HuH-7.5 (cell line): ENCODE measurements around the gene SMARCC2.
"Not testable (repeated sequence)": the region's sequence is repeated elsewhere in the genome, so short reads cannot be mapped to it uniquely, and the experiment has no call there.

Experiments
- DNase-seq: peaks from one replicate; pipeline ENCODE4 v3.0.0; 2011; ENCODE audit warnings: low spot score

SMARCC2 gene

DNA sequence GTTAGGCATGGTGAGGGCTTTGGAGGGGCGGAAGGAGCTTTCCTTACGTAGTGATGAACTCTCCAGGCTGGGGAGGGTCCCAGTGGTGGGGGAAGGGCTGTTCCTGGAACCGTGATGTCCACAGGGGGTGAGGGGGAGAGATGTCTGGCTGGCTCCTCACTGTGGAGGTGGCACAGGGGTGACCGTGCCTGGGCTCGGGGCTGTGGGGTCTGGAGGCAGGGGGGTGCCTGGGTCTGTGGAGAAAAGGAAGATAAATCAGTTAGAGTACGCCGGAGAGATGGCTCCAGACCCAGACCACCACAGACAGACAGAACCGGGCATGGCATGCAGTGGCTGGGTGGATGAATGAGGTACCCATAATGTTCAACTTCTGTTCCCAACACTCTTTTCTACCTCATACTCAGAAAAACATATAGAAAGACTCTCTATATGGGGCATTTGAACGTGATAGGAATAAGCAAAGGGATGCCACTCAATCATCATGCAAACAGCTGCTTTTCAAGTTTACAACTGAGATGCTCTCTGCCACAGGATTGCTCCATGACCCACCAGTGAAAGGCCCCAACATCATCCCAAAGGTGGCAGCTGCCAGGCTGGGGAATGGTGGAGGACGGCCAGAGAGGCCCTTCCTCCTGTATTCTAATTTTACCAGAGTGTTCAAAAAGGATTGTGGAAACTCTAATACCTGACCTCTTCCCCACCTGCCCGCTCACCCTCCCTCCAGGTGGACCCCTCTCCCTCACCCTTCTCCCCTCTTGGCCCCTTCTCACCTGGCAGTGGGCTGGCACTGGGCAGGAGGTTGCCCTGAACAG lies 25.5 kb downstream of the SMARCC2 start:
- no peak for DNase-seq

DNA sequence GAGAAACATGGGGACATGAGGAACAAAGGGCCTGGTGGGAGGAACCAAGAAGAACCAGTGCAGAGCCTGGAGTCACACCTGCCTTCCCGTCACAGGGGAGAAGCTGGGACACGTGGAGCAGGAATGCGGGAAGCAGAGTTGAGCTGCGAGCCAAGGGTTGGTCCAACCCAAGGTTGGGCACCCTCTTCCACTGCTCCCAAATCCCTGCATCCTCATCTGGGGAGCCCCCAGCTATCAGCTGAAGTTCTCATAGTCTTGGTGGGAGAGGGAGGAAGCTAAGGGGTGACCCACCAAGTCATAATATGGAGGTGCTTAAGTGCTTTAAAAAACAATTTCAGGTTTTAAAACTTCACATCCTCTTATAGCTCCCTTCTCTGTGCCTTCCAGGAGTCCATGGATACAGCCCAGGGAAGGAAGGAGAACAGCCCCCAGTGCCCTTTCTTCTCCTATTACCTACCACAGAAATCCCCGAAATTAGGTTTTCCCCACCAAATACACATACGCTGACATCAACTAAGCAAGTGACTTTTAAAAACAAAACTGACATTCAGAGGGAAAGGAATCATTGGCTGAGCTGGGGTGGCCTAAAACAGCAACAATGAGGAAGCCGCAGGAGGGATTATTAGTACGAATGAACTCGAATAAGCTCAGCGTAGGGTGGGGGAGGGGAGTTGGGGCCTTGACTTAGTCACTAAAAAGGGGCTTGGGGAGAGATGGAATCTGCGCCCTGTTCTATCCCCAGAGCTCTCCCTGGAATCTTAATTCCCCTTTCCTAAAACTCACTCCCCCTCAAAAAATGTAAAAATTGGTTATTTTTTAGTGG lies 26.6 kb downstream of the SMARCC2 start:
- no peak for DNase-seq

DNA sequence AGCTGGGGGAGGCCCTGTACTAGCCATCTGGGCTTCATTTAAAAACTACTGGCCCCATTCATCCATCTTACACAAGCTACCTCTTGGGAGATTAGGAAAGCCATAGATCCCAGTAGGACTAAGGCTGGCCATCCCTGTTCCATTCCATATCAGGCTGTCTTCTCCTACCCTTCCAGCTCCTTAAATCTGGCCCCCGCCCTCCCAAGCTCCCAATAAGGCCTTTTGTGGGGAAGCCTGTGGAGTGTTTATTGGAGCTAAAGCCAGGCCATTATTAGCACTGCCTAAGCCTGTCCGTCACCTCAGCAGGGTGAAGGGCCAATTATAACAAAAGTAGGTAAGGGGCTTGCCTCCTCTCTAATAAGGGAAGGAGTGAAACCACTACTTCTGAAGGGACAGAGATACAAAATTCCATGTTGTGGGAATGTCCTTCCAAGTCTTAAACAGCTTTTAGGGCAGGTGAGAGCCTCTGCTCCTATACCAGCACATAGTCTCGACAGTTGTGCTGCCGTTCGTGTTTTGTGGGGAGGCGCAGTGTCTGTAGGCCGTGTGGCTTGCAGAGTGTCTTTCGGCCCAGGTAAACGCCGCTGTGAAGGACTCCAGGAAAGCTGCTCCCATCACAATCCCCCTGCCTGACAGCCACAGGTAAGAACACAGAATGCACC lies 27.5 kb downstream of the SMARCC2 start:
- no peak for DNase-seq

DNA sequence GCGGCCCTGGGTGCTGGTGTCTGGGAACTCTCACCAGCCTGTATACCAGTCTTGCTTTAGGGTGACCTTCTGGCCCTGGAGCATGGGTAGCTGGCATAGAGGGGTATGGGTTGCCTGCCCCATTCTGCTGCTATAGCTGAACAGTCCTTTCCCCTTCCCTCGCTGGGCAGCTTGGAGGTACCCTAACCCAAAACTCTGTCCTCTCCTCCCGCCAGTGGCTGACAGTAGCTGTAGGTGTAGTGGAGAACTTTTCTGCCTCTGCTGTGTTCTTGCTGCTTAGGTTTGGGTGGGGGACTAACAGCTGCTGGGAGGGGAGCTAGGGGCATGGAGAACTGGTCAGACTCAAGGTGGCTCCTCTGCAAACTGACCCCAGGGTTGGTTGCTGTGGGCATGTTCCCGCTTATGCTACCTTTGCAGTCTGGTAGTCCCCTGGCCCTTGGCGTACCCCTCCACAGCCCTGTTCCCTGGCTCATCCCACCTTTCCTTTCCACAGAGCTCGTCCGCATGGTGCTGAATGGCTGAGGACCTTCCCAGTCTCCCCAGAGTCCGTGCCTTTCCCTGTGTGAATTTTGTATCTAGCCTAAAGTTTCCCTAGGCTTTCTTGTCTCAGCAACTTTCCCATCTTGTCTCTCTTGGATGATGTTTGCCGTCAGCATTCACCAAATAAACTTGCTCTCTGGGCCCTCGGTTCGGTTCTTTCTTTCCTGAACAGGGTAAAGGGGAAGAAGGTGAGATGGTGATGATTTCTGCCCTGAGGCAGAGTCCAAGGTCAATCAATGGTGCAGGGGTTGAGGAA lies 28.2 kb downstream of the SMARCC2 start:
- no peak for DNase-seq

DNA sequence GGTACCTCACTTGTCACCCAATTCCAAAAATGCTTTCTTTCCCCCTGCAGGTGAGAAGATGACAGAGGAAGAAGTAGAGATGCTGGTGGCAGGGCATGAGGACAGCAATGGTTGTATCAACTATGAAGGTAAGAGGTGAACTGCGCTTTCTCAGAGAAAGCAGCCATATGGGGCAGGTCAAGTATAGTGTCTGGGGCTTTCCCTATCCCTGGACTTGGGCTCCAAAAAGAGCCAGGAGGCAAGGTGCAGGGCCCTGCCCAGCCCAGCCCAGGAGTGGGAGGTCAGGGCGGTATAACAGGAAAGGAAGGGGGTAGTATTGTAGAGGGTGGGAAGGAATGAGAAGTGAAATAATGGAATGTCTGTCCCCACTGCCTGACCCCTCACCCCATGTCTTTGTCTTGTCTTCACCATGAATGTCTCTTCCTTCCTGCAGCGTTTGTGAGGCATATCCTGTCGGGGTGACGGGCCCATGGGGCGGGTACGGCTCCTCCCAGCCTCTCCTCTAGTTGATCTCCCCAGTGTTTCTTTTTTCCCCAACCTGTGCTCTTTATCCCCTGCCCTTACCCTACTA lies 29.0 kb downstream of the SMARCC2 start:
- DNase-seq: no peak

DNA sequence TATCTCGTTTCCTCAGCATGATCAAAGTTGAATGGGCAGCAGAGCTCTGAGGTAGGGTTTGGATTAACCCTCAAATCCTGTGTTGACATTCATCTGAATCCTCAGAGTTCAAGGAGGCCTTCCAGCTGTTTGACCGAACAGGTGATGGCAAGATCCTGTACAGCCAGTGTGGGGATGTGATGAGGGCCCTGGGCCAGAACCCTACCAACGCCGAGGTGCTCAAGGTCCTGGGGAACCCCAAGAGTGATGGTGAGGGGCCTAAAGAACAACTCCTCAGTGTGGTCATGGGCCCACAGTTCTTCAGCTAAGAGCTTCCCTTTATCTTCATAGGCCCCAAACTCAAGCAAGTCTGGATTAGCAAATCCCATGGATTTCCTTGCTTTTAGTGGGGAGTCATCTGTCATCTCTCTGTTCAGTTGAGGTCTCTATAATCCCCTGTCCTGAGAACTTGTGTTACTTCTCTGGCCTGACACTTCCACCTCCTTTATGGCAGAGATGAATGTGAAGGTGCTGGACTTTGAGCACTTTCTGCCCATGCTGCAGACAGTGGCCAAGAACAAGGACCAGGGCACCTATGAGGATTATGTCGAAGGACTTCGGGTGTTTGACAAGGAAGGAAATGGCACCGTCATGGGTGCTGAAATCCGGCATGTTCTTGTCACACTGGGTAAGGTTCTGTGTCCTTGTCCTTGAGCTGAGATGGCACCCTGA lies 29.6 kb downstream of the SMARCC2 start:
- no peak for DNase-seq

DNA sequence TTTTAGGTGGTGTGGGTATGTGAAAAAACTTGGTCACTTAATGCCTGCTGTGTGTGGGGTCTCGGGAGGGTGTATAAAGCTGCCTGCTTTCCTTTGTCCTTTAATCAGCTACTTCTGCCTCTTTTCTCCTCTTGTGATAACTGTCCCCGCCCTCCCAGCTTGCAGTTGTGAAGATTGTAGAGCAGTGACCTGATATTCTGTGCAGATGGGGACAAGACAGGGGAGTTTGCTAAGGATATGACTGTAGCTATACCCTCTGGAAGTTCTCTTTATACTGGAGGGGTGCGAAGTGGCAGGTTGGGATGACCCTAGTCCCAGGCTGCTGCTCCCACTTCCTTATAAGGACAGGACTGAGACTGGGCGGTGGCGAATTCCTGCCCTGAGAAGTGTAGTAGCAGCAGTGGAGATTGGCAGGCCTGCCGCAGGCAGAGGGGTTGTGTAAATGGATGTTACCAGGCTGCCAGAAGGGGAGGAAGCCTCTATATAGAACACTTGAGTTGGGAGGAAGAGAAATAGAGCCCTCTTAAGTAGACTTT lies 30.3 kb downstream of the SMARCC2 start:
- no peak for DNase-seq

DNA sequence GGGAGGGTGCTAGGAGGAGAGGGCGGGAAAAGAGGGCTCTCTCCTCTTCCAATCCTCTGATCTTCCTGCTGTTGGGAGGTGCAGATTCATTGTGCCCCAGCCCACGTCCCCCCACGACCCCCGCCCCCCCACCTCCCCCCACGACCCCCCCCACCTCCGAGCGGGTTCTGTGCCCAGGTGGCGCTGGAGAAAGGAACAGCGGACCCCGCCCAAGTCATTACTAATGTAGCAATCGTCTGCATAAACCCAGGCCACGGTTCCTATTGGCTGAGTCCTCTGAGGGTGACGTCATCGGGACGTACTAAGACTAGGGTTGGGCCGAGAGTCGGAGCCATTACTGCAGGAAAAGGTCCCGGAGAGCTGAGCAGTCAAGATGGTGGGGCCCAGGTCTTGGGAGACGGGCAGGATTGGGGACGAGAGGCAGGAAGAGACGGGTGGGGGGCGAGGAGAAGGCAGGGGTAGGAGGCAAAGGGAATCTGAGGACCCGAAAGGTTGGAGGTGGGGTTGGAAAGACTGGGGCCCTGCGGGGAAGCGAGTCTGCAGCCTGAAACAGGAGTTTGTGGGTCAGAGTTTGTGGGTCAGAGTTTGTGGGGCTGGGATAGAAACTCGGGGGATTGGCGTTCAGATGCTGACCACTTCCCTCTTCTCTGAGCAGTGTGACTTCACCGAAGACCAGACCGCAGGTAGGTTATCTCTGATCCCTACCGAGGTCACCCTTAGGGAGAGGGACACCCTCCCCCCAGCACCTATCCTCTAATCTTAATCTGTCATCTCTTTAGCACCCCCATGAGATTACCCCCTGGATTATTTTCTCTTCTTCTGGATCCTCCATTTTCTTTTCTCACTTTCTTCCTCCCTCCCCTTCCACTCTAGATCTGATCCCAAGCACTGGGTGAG lies 31.0 kb downstream of the SMARCC2 start, which contains the start of gene MYL6:
MYL6 (plus strand) TSS at position 331 of the 897 bp plus-strand sequence; CDS start at position 374, 43 bp downstream.
- peak; percentile 92 for DNase-seq

DNA sequence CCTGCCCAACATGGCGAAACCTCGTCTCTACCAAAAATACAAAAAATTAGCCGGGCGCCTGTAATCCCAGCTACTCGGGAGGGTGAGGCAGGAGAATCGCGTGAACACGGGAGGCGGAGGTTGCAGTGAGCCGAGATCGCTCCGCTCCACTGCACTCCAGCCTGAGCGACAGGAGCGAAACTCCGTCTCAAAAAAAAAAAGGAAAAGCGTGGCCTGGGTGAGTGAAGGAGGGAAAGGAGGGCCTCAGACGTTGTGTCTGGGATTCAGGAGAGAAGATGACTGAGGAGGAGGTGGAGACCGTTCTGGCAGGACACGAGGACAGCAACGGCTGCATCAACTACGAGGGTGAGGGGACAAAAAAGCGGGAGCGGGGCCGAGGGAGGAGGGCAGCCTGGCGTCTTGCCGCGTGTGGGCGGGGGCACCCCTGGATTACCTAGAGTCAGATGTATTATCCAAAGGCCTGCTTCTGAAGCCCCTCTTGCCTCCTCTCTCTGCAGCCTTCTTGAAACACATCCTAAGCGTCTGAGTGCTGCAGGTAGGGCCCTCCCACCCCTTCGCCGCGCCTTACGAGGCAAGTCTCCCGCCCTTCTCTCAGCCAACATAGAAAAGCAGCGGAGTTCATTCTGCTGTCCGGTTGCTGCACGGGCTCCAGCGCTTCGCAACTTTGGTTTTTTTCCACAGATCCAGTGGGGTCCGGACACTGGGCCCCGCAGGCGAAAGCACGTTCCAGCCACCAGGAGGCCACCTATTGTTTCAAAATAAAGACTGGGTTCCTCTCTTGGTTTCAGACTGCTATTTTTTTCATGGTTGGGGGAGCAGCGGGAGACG lies 31.9 kb downstream of the SMARCC2 start:
- DNase-seq: peak; percentile 78

DNA sequence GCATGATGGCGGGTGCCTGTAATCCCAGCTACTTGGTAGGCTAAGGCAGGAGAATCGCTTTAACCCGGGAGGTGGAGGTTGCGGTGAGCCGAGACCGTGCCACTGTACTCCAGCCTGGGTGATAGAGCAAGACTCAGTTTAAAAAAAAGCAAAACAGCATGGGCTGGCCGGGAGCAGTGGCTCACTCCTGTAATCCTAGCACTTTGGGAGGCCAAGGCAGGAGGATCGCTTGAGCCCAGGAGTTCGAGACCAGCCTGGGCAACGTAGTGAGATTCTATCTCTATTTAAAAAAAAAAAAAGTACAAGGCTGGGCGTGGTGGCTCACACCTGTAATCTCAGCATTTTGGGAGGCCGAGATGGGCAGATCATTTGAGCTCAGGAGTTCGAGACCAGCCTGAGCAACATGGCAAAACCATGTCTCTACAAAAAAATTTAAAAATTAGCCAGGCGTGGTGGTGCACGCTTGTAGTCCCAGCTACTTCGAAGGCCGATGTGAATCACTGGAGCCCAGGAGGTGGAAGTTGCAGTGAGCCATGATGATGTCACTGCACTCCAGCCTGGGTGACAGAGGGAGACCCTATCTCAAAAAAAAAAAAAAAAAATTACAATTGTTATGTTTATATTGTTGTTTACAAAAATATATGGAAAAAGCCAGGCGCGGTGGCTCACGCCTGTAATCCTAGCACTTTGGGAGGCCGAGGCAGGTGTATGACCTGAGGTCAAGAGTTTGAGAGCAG lies 32.7 kb downstream of the SMARCC2 start:
- not testable (repeated sequence) for DNase-seq

DNA sequence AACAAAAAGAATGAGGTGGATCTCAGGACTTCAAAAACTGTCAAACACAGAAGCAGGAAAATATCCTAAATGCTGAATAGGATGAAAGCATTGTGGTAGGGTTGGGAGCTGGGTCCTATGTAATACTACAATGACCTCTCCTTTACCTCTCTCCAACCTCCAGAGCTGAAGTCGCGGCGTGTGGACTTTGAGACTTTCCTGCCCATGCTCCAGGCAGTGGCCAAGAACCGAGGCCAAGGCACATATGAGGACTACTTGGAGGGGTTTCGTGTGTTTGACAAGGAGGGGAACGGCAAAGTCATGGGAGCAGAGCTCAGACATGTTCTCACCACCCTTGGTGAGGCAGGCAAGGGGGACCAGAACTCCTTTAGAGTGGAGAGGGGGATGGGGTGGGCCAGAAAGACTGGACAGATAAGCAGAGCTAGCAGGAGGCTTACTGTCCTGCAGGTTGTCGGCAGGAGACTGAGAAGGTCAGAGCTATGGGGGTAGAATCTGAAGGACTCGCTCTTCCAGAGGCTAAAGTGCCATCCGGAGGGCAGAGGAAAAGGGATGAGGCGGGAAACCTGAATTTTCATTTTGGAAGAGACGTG lies 33.9 kb downstream of the SMARCC2 start:
- DNase-seq: no peak

DNA sequence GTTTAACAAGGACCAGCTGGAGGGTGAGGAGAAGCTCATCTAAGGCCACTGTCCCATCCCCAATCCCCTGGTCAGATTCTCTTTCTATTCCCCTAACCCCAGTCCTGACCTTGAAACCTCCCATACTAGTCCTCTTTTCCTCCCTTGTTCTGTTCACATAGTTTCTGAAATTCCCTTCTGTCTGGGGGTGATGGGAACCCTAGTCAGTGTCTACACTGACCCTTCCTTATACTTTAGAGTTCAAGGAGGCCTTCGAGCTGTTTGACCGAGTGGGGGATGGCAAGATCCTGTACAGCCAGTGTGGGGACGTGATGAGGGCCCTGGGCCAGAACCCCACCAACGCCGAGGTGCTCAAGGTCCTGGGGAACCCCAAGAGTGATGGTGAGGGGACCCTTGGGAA lies 34.5 kb downstream of the SMARCC2 start:
- no peak for DNase-seq

DNA sequence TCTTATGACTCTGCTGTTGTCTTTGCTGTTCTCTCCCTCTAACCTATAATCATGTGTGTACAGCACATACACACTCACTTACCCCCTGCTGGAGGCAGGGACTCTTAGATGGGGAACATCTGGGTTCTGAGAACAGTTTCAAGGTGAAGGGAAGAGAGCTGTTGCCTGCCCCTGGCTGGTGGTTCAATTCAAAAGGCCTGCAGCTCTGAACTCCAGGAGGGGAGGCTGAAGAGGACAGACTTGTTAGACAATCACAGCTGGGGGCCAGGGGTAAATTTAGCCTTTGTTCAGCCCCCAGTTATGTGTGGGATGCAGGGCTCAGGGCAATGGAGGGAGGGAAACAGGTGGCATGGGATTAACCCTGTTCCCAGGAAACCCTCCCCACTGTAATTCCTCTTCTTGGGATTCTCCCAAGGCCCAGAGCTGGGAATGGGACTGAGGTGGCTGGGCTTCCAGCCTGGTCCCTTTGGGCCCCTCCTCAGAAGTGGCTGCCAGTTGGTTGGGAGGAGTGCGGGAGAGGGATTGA lies 35.0 kb downstream of the SMARCC2 start:
- DNase-seq: no peak

DNA sequence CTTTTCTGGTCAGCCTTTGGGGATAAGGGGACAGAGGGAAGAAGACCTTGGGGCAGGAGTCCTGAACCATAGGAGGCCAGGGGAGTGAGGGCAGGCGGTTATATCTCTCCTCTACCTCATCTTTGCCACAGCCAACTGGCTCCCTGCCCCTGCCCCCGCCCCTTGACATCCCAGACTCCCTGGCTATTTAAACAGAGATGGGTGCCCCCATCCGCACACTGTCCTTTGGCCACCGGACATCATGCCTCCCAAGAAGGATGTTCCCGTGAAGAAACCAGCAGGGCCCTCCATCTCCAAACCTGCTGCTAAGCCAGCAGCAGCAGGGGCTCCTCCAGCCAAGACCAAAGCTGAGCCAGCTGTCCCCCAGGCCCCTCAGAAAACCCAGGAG lies 35.6 kb downstream of the SMARCC2 start:
- no peak for DNase-seq

DNA sequence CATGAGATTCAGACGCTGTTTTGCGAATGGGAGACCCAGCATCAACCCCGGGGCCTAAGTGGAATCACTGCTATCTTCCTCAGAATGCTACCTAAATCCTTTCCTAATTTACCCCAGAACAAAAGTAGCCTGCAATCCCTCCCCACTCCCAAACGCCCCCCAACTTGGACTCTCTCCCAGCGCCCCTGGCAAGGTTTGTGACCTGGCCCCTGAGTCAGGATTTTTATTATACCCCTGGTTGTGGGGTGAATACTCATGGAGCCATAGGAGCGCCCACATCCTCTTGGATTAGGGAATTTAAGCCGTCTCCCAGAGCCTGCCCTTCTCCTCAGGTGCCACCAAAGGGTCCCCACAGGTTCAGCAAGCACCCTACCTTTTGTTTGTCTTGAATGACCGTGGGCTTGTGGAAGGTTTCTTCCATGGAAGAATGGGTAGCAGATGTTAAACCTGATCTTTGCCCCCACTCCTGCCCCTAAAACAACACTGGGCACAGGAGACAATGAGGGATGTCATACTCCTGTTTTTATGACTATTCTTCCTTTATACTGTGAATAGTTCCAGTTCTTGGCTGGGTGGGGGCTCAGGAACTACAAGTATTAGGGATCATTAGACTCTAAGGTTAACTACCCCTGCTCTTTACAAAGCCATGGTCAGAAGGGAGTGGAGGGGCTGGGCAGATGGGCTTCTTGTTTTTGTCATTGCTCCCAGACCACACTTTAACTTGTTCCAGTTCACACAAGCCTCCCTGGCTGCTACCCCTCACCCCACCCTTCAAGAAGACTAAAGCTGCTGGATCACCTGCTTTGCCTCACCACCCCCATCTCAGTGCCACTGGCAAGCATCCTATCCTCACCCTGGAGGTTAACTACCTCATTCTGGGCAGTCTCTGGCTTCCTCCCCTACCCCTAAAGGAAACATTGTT lies 36.3 kb downstream of the SMARCC2 start:
- no peak for DNase-seq

DNA sequence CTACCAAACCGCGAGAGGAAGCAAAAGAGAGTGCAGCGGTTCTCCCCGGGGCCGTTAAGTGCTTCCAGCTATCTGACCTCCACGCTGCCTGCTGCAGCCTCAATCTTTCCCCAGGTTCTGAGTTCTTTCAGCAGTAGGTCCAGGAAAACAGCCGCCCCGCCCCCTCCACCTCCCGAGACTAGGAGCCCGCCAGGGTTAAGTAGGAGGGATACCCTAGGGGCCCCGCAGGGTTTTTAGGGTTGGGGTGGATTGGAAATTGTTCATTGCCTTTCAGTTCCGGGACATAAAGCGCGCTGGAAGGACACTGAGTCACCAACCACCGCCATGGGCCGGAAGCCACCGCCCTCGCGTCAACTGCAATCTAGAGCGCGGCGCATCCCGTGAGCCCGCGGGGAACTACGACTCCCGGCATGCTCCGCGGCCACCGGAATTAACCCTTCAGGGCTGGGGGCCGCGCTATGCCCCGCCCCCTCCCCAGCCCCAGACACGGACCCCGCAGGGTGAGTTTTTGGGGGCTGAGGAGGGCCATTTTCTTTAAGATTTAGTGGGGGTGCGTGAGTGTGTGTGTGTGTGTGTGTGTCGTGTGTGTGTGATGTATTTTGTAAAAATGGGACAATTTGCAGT lies 37.0 kb downstream of the SMARCC2 start, which contains the start of gene MYL6B:
MYL6B (plus strand) TSS at position 456 of the 624 bp plus-strand sequence. CDS start 1,332 bp downstream, outside the sequence.
- peak; percentile 89 for DNase-seq
